Esophagus muscularis mucosa (tissue), 4 donors: ENCODE results near the gene ITPKA. TPM values are rescaled to one million over a fixed set of nuclear protein-coding genes. Genes with fewer than 3 reads are reported as not detected.

Experiments used
- DNase-seq: peaks from one replicate; pipeline ENCODE4 v3.0.0-alpha.2; 2017; ENCODE audit errors: extremely low spot score
- H3K27ac ChIP-seq, 4 donors: fragments of 200-600 bp; sonication (generic); replicated peaks in 1 of 4; 1 replicate in 3 of 4; 2 replicates in 1 of 4; pipeline ENCODE4 v1.5.1; 2016 to 2019; ENCODE audit warnings: mild to moderate bottlenecking in 1 of 4
- H3K27me3 ChIP-seq, 4 donors: fragments of 200-600 bp; sonication (generic); one replicate each; pipeline versions ENCODE4 v1.5.1 to v1.6.0; 2016 to 2019
- H3K36me3 ChIP-seq, 4 donors: fragments of 200-600 bp; sonication (generic); one replicate each; pipeline ENCODE4 v1.5.1; 2016 to 2019
- H3K4me1 ChIP-seq, 4 donors: fragments of 200-600 bp; sonication (generic); one replicate each; pipeline ENCODE4 v1.5.1; 2016 to 2019
- H3K4me3 ChIP-seq, 4 donors: fragments of 200-600 bp; sonication (generic); 1 replicate in 2 of 4; 2 replicates in 2 of 4; pipeline ENCODE4 v1.5.1; 2016 to 2019; ENCODE audit warnings: mild to moderate bottlenecking in 4 of 4, moderate library complexity in 1 of 4
- H3K9me3 ChIP-seq, 4 donors: fragments of 200-600 bp; sonication (generic); 1 replicate in 3 of 4; 2 replicates in 1 of 4; pipeline ENCODE4 v1.5.1; 2016 to 2019
- EP300 ChIP-seq: sonication (generic); formaldehyde crosslinking; IDR thresholded peaks from one replicate; pipeline ENCODE4 v1.6.1; 2017; ENCODE audit warnings: antibody characterized with exemption
- POLR2A ChIP-seq: fragments of 450-650 bp; IDR thresholded peaks from one replicate; pipeline ENCODE4 v1.6.1; 2017; ENCODE audit warnings: antibody characterized with exemption, moderate library complexity, mild to moderate bottlenecking, low read depth
- POLR2AphosphoS5 ChIP-seq, 2 donors: sonication (generic); formaldehyde crosslinking; IDR thresholded peaks; one replicate each; pipeline ENCODE4 v1.6.1; 2017; ENCODE audit warnings: antibody characterized with exemption in 2 of 2
- WGBS: methylation state at CpG from one replicate; pipeline ENCODE4 v1.1.5; 2018; 5-methylcytosine and 5-hydroxymethylcytosine counted together
- intact Hi-C: fragments of 100-400 bp; cut with DNase I; formaldehyde crosslinking; loops from one replicate; pipeline ENCODE4 v1.15.1; 2023
- total RNA-seq, 4 donors: library from RNA; depleted of rRNA; stranded (reverse); fragments of >200 nt; gene quantifications; one replicate each; pipeline versions ENCODE4 v1.1.0 to v1.2.1, GENCODE V29; 2016
- TF ChIP-seq, protein P1 (sequence below), 3 experiments: fragments of 200-600 bp in 2 of 3; fragments of 450-650 bp in 1 of 3; sonication (generic) in 2 of 3; IDR thresholded peaks; one replicate each; pipeline ENCODE4 v1.5.1; 2017 to 2019; ENCODE audit warnings: antibody characterized with exemption in 3 of 3, mild to moderate bottlenecking in 2 of 3, moderate library complexity in 1 of 3

Gene ITPKA
- total RNA-seq, 4 donors from 2014 or later = 0.83 to 2.5 (median 0.97) TPM

DNA sequence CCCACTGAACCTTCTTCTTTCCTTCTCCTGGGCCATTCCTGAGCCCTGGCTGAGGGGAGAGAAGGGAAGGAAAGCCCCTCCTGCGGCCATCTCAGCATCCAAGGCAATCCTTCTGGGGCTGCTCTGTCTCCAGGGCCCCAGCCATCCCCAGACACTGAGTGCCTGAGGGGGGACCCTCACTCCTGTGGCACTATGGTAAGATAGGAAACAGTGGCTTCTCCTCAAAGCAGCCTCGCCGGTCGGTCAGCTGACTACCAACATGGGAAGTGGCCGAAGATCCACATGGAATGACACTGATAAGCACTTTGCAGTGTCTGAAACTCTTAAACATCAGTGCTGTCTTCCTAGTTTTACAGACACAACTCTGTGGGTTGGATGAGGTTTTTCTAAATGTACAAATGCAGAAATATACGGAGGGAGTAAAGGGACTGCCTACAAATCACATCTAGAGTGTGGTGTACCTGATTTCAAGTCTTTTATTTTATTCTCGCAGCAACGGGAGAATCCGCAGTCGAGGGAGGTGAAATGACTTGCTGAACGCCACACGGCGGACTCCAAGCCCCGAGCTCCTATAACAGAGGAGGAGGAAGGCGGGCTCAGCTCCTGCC, 973 bp upstream of the ITPKA start:
- Histone ChIP-seq H3K4me1 (peaks cover 29 to 40% (median 38%) of the 10 kb centered on the region in 4 donors), H3K27ac (peak overlapping the region; percentile 29 to 70 (median 54)), H3K27me3 (peaks cover 0 to 83% (median 2%) of the 10 kb centered on the region in 4 donors), H3K9me3 (no peaks in the 10 kb centered on the region), H3K4me3 (peak overlapping the region; percentile 60 to 75 (median 65)), H3K36me3 (no peaks in the 10 kb centered on the region)
- WGBS = 5% methylated on average over 11 of the region's 15 CpGs
- no peak for DNase-seq
- intact Hi-C loops = no loop called here
- TF ChIP-seq, protein P1, sequence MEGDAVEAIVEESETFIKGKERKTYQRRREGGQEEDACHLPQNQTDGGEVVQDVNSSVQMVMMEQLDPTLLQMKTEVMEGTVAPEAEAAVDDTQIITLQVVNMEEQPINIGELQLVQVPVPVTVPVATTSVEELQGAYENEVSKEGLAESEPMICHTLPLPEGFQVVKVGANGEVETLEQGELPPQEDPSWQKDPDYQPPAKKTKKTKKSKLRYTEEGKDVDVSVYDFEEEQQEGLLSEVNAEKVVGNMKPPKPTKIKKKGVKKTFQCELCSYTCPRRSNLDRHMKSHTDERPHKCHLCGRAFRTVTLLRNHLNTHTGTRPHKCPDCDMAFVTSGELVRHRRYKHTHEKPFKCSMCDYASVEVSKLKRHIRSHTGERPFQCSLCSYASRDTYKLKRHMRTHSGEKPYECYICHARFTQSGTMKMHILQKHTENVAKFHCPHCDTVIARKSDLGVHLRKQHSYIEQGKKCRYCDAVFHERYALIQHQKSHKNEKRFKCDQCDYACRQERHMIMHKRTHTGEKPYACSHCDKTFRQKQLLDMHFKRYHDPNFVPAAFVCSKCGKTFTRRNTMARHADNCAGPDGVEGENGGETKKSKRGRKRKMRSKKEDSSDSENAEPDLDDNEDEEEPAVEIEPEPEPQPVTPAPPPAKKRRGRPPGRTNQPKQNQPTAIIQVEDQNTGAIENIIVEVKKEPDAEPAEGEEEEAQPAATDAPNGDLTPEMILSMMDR (IDR thresholded peaks at IDR 0.05) = no peak
- TF ChIP-seq POLR2A = no peak
- TF ChIP-seq POLR2AphosphoS5 (IDR thresholded peaks at IDR 0.05) = no peak
- TF ChIP-seq EP300 = no peak

DNA sequence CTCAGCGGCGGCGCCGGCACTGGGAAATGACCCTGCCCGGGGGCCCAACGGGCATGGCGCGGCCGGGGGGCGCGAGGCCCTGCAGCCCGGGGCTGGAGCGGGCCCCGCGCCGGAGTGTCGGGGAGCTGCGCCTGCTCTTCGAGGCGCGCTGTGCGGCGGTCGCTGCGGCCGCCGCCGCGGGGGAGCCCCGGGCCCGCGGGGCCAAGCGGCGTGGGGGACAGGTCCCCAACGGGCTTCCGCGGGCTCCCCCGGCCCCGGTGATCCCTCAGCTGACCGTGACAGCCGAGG, 172 bp downstream of the ITPKA start:
- intact Hi-C loops = no loop called here
- peaks cover 0 to 83% (median 2%) of the 10 kb centered on the region in 4 donors for H3K27me3 ChIP-seq
- no peak overlapping the region for H3K27ac ChIP-seq

DNA sequence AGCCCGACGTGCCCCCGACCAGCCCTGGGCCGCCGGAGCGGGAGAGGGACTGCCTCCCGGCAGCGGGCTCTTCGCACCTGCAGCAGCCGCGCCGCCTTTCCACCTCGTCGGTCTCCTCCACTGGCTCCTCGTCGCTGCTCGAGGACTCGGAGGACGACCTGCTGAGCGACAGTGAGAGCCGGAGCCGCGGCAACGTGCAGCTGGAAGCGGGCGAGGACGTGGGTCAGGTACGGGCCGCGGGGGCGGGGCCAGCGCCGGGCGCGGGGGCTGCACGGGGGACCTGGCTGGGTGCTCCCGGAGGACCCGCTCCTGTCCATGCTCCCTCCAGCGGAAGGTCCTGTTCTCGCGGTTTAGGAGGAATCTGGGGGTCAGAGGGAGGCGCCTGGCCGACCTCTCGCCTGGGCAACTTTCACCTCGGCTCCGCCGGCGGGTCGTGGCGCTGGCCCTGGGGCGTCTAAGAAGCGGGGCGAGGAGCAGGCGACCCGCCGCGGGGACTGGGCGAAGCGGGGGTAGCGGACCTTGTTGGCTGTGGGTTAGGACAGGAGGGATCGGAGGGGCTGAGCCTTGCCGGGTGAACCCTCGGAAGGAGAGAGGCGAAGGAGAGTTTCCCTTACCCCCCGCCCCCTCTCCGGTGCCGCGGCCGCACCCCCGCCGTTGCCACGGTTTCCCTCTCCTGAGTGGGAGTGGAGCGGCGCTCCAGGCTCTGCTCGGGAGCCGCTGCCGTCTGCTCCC, 682 bp downstream of the ITPKA start:
- Histone ChIP-seq H3K4me1 (peaks cover 29 to 40% (median 38%) of the 10 kb centered on the region in 4 donors), H3K9me3 (no peaks in the 10 kb centered on the region), H3K36me3 (no peaks in the 10 kb centered on the region), H3K27ac (no peak overlapping the region), H3K27me3 (peaks cover 0 to 83% (median 2%) of the 10 kb centered on the region in 4 donors), H3K4me3 (peak overlapping the region; percentile 60 to 75 (median 65))
- no peak for TF ChIP-seq EP300
- TF ChIP-seq, protein P1 (IDR thresholded peaks at IDR 0.05) = peak in 1 of 3 experiments; percentile 3
- intact Hi-C loops = no loop called here
- no peak for DNase-seq
- 8% methylated on average over 12 of the region's 77 CpGs for WGBS

More for the DNA sequence above, 172 bp downstream of the ITPKA start:
- no CpG with 5 or more reads among the region's 41 CpGs for WGBS
- DNase-seq = no peak
- H3K9me3 ChIP-seq = no peaks in the 10 kb centered on the region
- TF ChIP-seq, protein P1 (IDR thresholded peaks at IDR 0.05) = no peak
- no peak for TF ChIP-seq POLR2AphosphoS5 (IDR thresholded peaks at IDR 0.05)
- TF ChIP-seq POLR2A = no peak
- H3K36me3 ChIP-seq = no peaks in the 10 kb centered on the region
- H3K4me1 ChIP-seq = peaks cover 29 to 40% (median 38%) of the 10 kb centered on the region in 4 donors
- H3K4me3 ChIP-seq = peak overlapping the region; percentile 60 to 75 (median 65)

GRCh38 chr15:41494922-41495735, 1.5 kb downstream of the ITPKA start:
- peak overlapping the region; percentile 60 to 75 (median 65) for H3K4me3 ChIP-seq
- H3K27me3 ChIP-seq = peaks cover 0 to 83% (median 2%) of the 10 kb centered on the region in 4 donors
- DNase-seq = no peak
- no peak overlapping the region for H3K27ac ChIP-seq
- intact Hi-C loops = no loop called here
- H3K9me3 ChIP-seq = no peaks in the 10 kb centered on the region
- TF ChIP-seq POLR2A (no peak), EP300 (no peak), POLR2AphosphoS5 (IDR thresholded peaks at IDR 0.05) (no peak)
- TF ChIP-seq, protein P1 (IDR thresholded peaks at IDR 0.05) = no peak
- peaks cover 29 to 40% (median 38%) of the 10 kb centered on the region in 4 donors for H3K4me1 ChIP-seq
- no peaks in the 10 kb centered on the region for H3K36me3 ChIP-seq
- 22% methylated on average over 21 of the region's 60 CpGs for WGBS
